Measurements from ENCODE around the gene INSM1. TPM values are rescaled to one million over a fixed set of nuclear protein-coding genes. Genes with fewer than 3 reads are reported as not detected.
"Not testable (repeated sequence)": the region's sequence is repeated elsewhere in the genome, so short reads cannot be mapped to it uniquely, and the experiment has no call there.

The INSM1 gene
- total RNA-seq, 1 experiment from 2014 or later, result 0.07 TPM

GRCh38 chr20:20355503-20355902 lies 12.4 kb upstream of the INSM1 start:
- DNase-seq (ENCODE audit: low read depth, low spot score); H3K36me3 ChIP-seq (ENCODE audit: control insufficient read depth in 1 of 2, insufficient read depth in 2 of 2, low read length in 2 of 2); BruUV-seq (replicated peaks); POLR2A ChIA-PET; H3K9me3 ChIP-seq (ENCODE audit: control insufficient read depth in 1 of 2, insufficient read depth in 1 of 2, low read depth in 1 of 2, low read length in 2 of 2); RAD21 ChIA-PET (ENCODE audit: low non-redundant PET in 1 of 2, low total read pairs in 2 of 2, uncharacterized antibody in 2 of 2, unreplicated experiment in 2 of 2); intact Hi-C loops (cut with micrococcal nuclease); H3K4me3 ChIP-seq (replicated peaks in 1 of 2; ENCODE audit: low read depth in 1 of 2, low read length in 2 of 2); H3K9ac ChIP-seq (ENCODE audit: low read length); H3K27me3 ChIP-seq (ENCODE audit: insufficient read depth, low read length); H3K9me2 ChIP-seq (ENCODE audit: insufficient read depth); CTCF ChIA-PET; H3K27ac ChIP-seq (ENCODE audit: low read depth, low read length); H3K4me2 ChIP-seq (ENCODE audit: low read length); H3K4me1 ChIP-seq (ENCODE audit: control insufficient read depth in 1 of 2, insufficient read depth in 2 of 2, low read length in 2 of 2); ATAC-seq; H4K20me1 ChIP-seq (ENCODE audit: insufficient read depth); H2AFZ ChIP-seq (ENCODE audit: low read depth, low read length, poor library complexity, severe bottlenecking); H3K79me2 ChIP-seq (ENCODE audit: insufficient read depth, low read length): not testable (repeated sequence)

GRCh38 chr20:20358801-20359200 lies 9.1 kb upstream of the INSM1 start:
- Histone ChIP-seq H3K9ac (ENCODE audit: low read length) (no peak overlapping the region), H3K79me2 (ENCODE audit: insufficient read depth, low read length) (no peaks in the 10 kb centered on the region), H3K4me2 (ENCODE audit: low read length) (no peak overlapping the region), H3K4me3 (replicated peaks in 1 of 2; ENCODE audit: low read depth in 1 of 2, low read length in 2 of 2) (no peak overlapping the region), H3K27me3 (ENCODE audit: insufficient read depth, low read length) (peaks cover 19% of the 10 kb centered on the region), H2AFZ (ENCODE audit: low read depth, low read length, poor library complexity, severe bottlenecking) (no peak overlapping the region), H4K20me1 (ENCODE audit: insufficient read depth) (no peaks in the 10 kb centered on the region), H3K4me1 (ENCODE audit: control insufficient read depth in 1 of 2, insufficient read depth in 2 of 2, low read length in 2 of 2) (no peaks in the 10 kb centered on the region), H3K9me2 (ENCODE audit: insufficient read depth) (no peaks in the 10 kb centered on the region), H3K27ac (ENCODE audit: low read depth, low read length) (no peak overlapping the region), H3K36me3 (ENCODE audit: control insufficient read depth in 1 of 2, insufficient read depth in 2 of 2, low read length in 2 of 2) (no peaks in the 10 kb centered on the region), H3K9me3 (ENCODE audit: control insufficient read depth in 1 of 2, insufficient read depth in 1 of 2, low read depth in 1 of 2, low read length in 2 of 2) (no peaks in the 10 kb centered on the region)
- no peak for TF ChIP-seq EGR1 (IDR thresholded peaks at IDR 0.05; ENCODE audit: low read depth)
- TF ChIP-seq TCF7L2 (IDR thresholded peaks at IDR 0.05; ENCODE audit: borderline replicate concordance, extremely low read depth, insufficient read depth, insufficient read length), result no peak
- no peak for TF ChIP-seq POLR2A (IDR thresholded peaks at IDR 0.05; ENCODE audit: borderline replicate concordance, extremely low read depth, insufficient read depth, insufficient read length)
- TF ChIP-seq ELF1 (IDR thresholded peaks at IDR 0.05; ENCODE audit: borderline replicate concordance, low read depth), result no peak
- no peak for TF ChIP-seq FOSL1 (IDR thresholded peaks at IDR 0.05; ENCODE audit: low read depth)
- TF ChIP-seq ZNF274 (IDR thresholded peaks at IDR 0.05; ENCODE audit: low read depth, low read length), result no peak
- TF ChIP-seq, protein P1, sequence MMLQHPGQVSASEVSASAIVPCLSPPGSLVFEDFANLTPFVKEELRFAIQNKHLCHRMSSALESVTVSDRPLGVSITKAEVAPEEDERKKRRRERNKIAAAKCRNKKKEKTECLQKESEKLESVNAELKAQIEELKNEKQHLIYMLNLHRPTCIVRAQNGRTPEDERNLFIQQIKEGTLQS (IDR thresholded peaks at IDR 0.05), result no peak
- TF ChIP-seq SRF (IDR thresholded peaks at IDR 0.05; ENCODE audit: low read depth), result no peak
- TF ChIP-seq, protein P2, sequence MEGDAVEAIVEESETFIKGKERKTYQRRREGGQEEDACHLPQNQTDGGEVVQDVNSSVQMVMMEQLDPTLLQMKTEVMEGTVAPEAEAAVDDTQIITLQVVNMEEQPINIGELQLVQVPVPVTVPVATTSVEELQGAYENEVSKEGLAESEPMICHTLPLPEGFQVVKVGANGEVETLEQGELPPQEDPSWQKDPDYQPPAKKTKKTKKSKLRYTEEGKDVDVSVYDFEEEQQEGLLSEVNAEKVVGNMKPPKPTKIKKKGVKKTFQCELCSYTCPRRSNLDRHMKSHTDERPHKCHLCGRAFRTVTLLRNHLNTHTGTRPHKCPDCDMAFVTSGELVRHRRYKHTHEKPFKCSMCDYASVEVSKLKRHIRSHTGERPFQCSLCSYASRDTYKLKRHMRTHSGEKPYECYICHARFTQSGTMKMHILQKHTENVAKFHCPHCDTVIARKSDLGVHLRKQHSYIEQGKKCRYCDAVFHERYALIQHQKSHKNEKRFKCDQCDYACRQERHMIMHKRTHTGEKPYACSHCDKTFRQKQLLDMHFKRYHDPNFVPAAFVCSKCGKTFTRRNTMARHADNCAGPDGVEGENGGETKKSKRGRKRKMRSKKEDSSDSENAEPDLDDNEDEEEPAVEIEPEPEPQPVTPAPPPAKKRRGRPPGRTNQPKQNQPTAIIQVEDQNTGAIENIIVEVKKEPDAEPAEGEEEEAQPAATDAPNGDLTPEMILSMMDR (IDR thresholded peaks at IDR 0.05 in 2 of 3, conservative IDR thresholded peaks at IDR 0.05 in 1 of 3; ENCODE audit: borderline replicate concordance in 1 of 3, insufficient read depth in 1 of 3, low read depth in 2 of 3, low read length in 2 of 3), result no peak
- TF ChIP-seq YY1 (IDR thresholded peaks at IDR 0.05; ENCODE audit: extremely low read depth, insufficient replicate concordance, low read depth, low read length), result no peak
- no peak for TF ChIP-seq POLR2AphosphoS5 (IDR thresholded peaks at IDR 0.05; ENCODE audit: low read depth, low read length)
- RAD21 ChIA-PET (ENCODE audit: low non-redundant PET in 1 of 2, low total read pairs in 2 of 2, uncharacterized antibody in 2 of 2, unreplicated experiment in 2 of 2), result no interaction called here
- intact Hi-C loops (cut with micrococcal nuclease), result no loop called here
- DNase-seq (ENCODE audit: low read depth, low spot score) (no peak), ATAC-seq (no peak)
- no TSS peak for BruUV-seq (replicated peaks)
- POLR2A ChIA-PET, result no interaction called here
- CTCF ChIA-PET, result interaction anchor here (0.9 kb wide), 1 partner anchor 57 kb away, joined by 3 read pairs; no protein-coding TSS in a partner anchor
